Keratinocyte (primary cell): ENCODE measurements around the gene ESRRB. TPM values are rescaled to one million over a fixed set of nuclear protein-coding genes. Genes with fewer than 3 reads are reported as not detected.

ENCODE experiments used
- DNase-seq: peaks from one replicate; pipeline ENCODE4 v3.0.0-alpha.2; 2011; ENCODE audit warnings: low read depth, missing footprints, low spot score
- FAIRE-seq: peaks from 2 replicates; lab custom pipeline; 2011; peaks lifted over from hg19 to GRCh38; lab: Jason Lieb, UNC
- H2AFZ ChIP-seq: 2 replicates; pipeline ENCODE4 v1.6.0; 2012; ENCODE audit warnings: low read length, control low read depth, inconsistent platforms; ENCODE audit not compliant: control insufficient read depth
- H3K27ac ChIP-seq: 2 replicates; pipeline ENCODE4 v1.5.1; 2011; ENCODE audit warnings: low read length; ENCODE audit not compliant: control insufficient read depth, insufficient read depth
- H3K27me3 ChIP-seq: 3 replicates; pipeline ENCODE4 v1.6.0; 2011; ENCODE audit warnings: low read length; ENCODE audit not compliant: control insufficient read depth, insufficient read depth; ENCODE audit errors: extremely low read depth
- H3K36me3 ChIP-seq, 2 experiments: 2 replicates in 1 of 2; 3 replicates in 1 of 2; pipeline ENCODE4 v1.5.1; 2011; ENCODE audit warnings: low read length in 2 of 2, mild to moderate bottlenecking in 1 of 2; ENCODE audit not compliant: control insufficient read depth in 2 of 2, insufficient read depth in 2 of 2; ENCODE audit errors: extremely low read depth in 1 of 2
- H3K4me1 ChIP-seq: 3 replicates; pipeline ENCODE4 v1.5.1; 2011; ENCODE audit warnings: low read length; ENCODE audit not compliant: control insufficient read depth, insufficient read depth; ENCODE audit errors: extremely low read depth
- H3K4me2 ChIP-seq: 3 replicates; pipeline ENCODE4 v1.6.0; 2011; ENCODE audit warnings: low read depth, low read length; ENCODE audit not compliant: control insufficient read depth, insufficient read depth; ENCODE audit errors: extremely low read depth
- H3K4me3 ChIP-seq, 3 experiments: fragments of 200-600 bp in 1 of 3; sonication (generic) in 1 of 3; 2 replicates in 2 of 3; 3 replicates in 1 of 3; pipeline ENCODE4 v1.5.1; 2011 to 2016; ENCODE audit warnings: low read length in 3 of 3, mild to moderate bottlenecking in 3 of 3, control low read depth in 2 of 3, inconsistent platforms in 1 of 3, low read depth in 1 of 3, mixed read lengths in 1 of 3, mixed run types in 1 of 3, moderate library complexity in 1 of 3; ENCODE audit not compliant: control insufficient read depth in 2 of 3, insufficient read depth in 2 of 3; ENCODE audit errors: extremely low read depth in 1 of 3
- H3K79me2 ChIP-seq: 2 replicates; pipeline ENCODE4 v1.6.0; 2012; ENCODE audit warnings: low read length; ENCODE audit not compliant: control insufficient read depth, insufficient read depth
- H3K9ac ChIP-seq: 3 replicates; pipeline ENCODE4 v1.6.0; 2011; ENCODE audit warnings: low read length; ENCODE audit not compliant: control insufficient read depth, insufficient read depth; ENCODE audit errors: extremely low read depth
- H3K9me1 ChIP-seq: 3 replicates; pipeline ENCODE4 v1.6.0; 2011; ENCODE audit warnings: low read length; ENCODE audit not compliant: control insufficient read depth, insufficient read depth; ENCODE audit errors: extremely low read depth
- H3K9me3 ChIP-seq: 2 replicates; pipeline ENCODE4 v1.5.1; 2012; ENCODE audit warnings: low read depth, low read length; ENCODE audit not compliant: control insufficient read depth
- H4K20me1 ChIP-seq: 3 replicates; pipeline ENCODE4 v1.6.0; 2011; ENCODE audit warnings: low read length; ENCODE audit not compliant: control insufficient read depth, insufficient read depth; ENCODE audit errors: extremely low read depth
- EZH2 ChIP-seq: IDR thresholded peaks from one replicate; pipeline ENCODE4 v1.6.1; 2012; ENCODE audit warnings: inconsistent platforms, mild to moderate bottlenecking, low read length, moderate library complexity
- dilution Hi-C: fragments of 300-500 bp; cut with MboI; formaldehyde crosslinking; loops from one replicate; pipeline ENCODE4 v1.7.0; 2020; ENCODE audit warnings: low sequenced_read_pairs; ENCODE audit not compliant: extremely low pct_ligation_motif_present
- polyA plus RNA-seq, 5 experiments: library from polyadenylated mRNA; depleted of rRNA in 3 of 5; stranded (reverse) in 3 of 5; stranded (forward) in 1 of 5; unstranded in 1 of 5; fragments of >200 nt; gene quantifications; 1 replicate in 1 of 5; 2 replicates in 3 of 5; 3 replicates in 1 of 5; pipeline versions ENCODE4 v1.2.1 to v1.2.3, GENCODE V29; 2011 to 2012; ENCODE audit warnings: missing spikeins in 2 of 5, low read depth in 1 of 5, low replicate concordance in 1 of 5
- TF ChIP-seq, protein P1 (sequence below), 3 experiments: IDR thresholded peaks in 1 of 3; conservative IDR thresholded peaks in 1 of 3; optimal IDR thresholded peaks in 1 of 3; 2 replicates in 2 of 3; 3 replicates in 1 of 3; pipeline versions ENCODE3 to v1.5.1; 2011; ENCODE audit warnings: low read length in 3 of 3, mild to moderate bottlenecking in 3 of 3, moderate library complexity in 2 of 3, control low read depth in 1 of 3, inconsistent platforms in 1 of 3; ENCODE audit not compliant: insufficient read depth in 2 of 3; ENCODE audit errors: extremely low read depth in 1 of 3

The ESRRB gene
- polyA plus RNA-seq, 1 donor (not counting 4 experiments of a cell fraction or from before 2014, with no cell fraction given) = 0.01 TPM

DNA sequence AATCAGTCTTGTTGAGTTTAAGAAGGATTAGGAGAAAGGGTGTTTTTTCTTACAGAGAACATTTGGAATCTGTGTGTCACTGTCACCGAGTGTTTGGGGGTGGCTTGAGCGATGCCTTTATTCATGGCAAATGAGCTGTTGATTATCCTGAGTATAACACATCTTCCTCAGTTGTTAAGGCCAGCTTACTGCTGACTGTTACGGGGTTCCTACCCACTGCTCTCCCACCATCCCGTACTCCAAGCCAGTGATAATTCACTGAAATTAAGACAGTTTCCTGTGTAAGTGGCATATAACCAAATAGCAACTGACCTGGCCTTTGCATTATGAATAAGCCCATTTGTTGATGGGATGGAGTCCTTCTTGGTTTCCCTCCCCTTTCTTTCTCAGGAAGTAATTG lies 9.5 kb downstream of the ESRRB start:
- no peaks in the 10 kb centered on the region for H3K36me3 ChIP-seq
- no peak overlapping the region for H3K4me2 ChIP-seq
- no peak overlapping the region for H2AFZ ChIP-seq
- H3K4me1 ChIP-seq = no peaks in the 10 kb centered on the region
- TF ChIP-seq, protein P1, sequence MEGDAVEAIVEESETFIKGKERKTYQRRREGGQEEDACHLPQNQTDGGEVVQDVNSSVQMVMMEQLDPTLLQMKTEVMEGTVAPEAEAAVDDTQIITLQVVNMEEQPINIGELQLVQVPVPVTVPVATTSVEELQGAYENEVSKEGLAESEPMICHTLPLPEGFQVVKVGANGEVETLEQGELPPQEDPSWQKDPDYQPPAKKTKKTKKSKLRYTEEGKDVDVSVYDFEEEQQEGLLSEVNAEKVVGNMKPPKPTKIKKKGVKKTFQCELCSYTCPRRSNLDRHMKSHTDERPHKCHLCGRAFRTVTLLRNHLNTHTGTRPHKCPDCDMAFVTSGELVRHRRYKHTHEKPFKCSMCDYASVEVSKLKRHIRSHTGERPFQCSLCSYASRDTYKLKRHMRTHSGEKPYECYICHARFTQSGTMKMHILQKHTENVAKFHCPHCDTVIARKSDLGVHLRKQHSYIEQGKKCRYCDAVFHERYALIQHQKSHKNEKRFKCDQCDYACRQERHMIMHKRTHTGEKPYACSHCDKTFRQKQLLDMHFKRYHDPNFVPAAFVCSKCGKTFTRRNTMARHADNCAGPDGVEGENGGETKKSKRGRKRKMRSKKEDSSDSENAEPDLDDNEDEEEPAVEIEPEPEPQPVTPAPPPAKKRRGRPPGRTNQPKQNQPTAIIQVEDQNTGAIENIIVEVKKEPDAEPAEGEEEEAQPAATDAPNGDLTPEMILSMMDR (optimal IDR thresholded peaks at IDR 0.05 in 1 of 3, IDR thresholded peaks at IDR 0.05 in 1 of 3, conservative IDR thresholded peaks at IDR 0.05 in 1 of 3; ENCODE audit: extremely low read depth in 1 of 3, insufficient read depth in 2 of 3, low read length in 3 of 3) = no peak
- TF ChIP-seq EZH2 = no peak
- no peaks in the 10 kb centered on the region for H4K20me1 ChIP-seq
- DNase-seq = no peak
- FAIRE-seq = no peak
- H3K79me2 ChIP-seq = no peaks in the 10 kb centered on the region
- no peak overlapping the region for H3K9ac ChIP-seq
- no peaks in the 10 kb centered on the region for H3K9me3 ChIP-seq
- H3K27ac ChIP-seq = no peak overlapping the region
- no peaks in the 10 kb centered on the region for H3K9me1 ChIP-seq
- dilution Hi-C loops = no loop called here
- H3K4me3 ChIP-seq = no peak overlapping the region
- peaks cover 39% of the 10 kb centered on the region for H3K27me3 ChIP-seq

DNA sequence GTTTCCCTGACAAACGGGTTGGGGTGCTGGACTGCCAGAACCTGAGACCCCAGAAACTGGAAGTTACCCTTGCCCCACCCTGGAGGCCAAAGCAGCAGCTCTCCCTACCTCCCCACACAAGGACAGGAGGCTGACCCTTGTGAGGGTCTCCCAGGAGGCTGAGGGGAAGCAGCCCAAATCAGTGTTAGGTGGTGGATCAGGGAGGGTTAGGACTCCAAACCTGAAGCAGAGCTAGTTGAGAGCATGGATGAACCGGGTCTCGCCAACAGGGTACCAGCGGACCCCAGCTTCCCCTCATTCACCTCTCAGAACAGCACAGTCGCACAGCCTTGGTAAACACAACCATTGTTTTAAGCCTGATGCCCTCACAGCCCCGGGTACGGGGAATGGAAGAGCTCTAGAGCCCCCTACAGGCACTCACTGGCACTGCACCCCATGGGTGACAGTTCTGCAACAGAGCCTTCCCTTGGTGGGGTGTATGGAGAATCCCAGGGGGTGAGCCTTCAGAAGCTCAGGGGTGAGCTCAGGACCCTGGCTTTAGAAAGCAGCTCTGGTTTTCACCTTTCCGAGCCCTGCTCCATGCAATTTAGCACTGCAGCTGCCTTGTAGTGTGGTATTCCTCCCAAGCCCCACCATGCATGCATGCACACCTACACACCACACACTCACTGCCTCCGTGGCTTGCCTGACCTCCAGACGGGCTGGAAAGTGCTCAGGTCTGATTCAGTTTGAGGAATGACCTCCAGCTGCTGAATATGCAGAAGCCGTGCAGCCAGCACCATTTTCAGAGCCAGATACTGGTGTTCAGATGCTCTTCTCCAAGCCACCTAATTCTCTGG lies 11.2 kb downstream of the ESRRB start:
- Histone ChIP-seq H3K4me3 (no peak overlapping the region), H3K9me1 (no peaks in the 10 kb centered on the region), H3K27me3 (peaks cover 22% of the 10 kb centered on the region), H3K79me2 (no peaks in the 10 kb centered on the region), H3K9ac (no peak overlapping the region), H3K27ac (no peak overlapping the region), H3K4me2 (peak overlapping the region; percentile 1), H3K9me3 (no peaks in the 10 kb centered on the region), H4K20me1 (no peaks in the 10 kb centered on the region), H2AFZ (peak overlapping the region; percentile 56), H3K36me3 (no peaks in the 10 kb centered on the region), H3K4me1 (peaks cover 6% of the 10 kb centered on the region)
- DNase-seq (no peak), FAIRE-seq (peak; percentile 67)
- no peak for TF ChIP-seq EZH2
- TF ChIP-seq, protein P1 (optimal IDR thresholded peaks at IDR 0.05 in 1 of 3, IDR thresholded peaks at IDR 0.05 in 1 of 3, conservative IDR thresholded peaks at IDR 0.05 in 1 of 3; ENCODE audit: extremely low read depth in 1 of 3, insufficient read depth in 2 of 3, low read length in 3 of 3) = peak; percentile 91 to 100 (median 99)
- dilution Hi-C loops = no loop called here
